Endodermal cell (in vitro differentiated cells): Measurements from ENCODE around the gene PRKAG2. TPM values are rescaled to one million over a fixed set of nuclear protein-coding genes. Genes with fewer than 3 reads are reported as not detected.

Source experiments
- DNase-seq: peaks from one replicate; pipeline ENCODE4 v3.0.0-alpha.2; 2017
- H3K27ac ChIP-seq: 2 replicates; pipeline ENCODE4 v1.5.1; 2013; ENCODE audit warnings: mild to moderate bottlenecking, low read depth, low read length, moderate library complexity
- H3K27me3 ChIP-seq: 2 replicates; pipeline ENCODE4 v1.6.1; 2013; ENCODE audit warnings: mild to moderate bottlenecking, low read length, moderate library complexity; ENCODE audit not compliant: insufficient read depth, control insufficient read depth, poor library complexity, severe bottlenecking
- H3K36me3 ChIP-seq: 2 replicates; pipeline ENCODE4 v1.7.0; 2013; ENCODE audit warnings: mild to moderate bottlenecking, low read length, moderate library complexity; ENCODE audit not compliant: control insufficient read depth, insufficient read depth
- H3K4me1 ChIP-seq: one replicate; pipeline ENCODE4 v1.7.0; 2013; ENCODE audit warnings: low read length; ENCODE audit not compliant: control insufficient read depth, insufficient read depth
- H3K4me3 ChIP-seq: 2 replicates; pipeline ENCODE4 v1.5.1; 2013; ENCODE audit warnings: mild to moderate bottlenecking, low read length, moderate library complexity
- H3K9ac ChIP-seq: 2 replicates; pipeline ENCODE4 v1.6.1; 2013; ENCODE audit warnings: mild to moderate bottlenecking, low read length, moderate library complexity; ENCODE audit not compliant: poor library complexity, severe bottlenecking; ENCODE audit errors: extremely low read depth
- H3K9me3 ChIP-seq: 2 replicates; pipeline ENCODE4 v1.6.1; 2013; ENCODE audit warnings: mild to moderate bottlenecking, low read length, moderate library complexity; ENCODE audit not compliant: control insufficient read depth
- H3K27ac Mint-ChIP-seq: 2 replicates; pipeline ENCODE4 v1.8.0; 2020; ENCODE audit warnings: mixed read lengths
- H3K27me3 Mint-ChIP-seq: 2 replicates; pipeline ENCODE4 v1.8.0; 2021; ENCODE audit warnings: mild to moderate bottlenecking, mixed read lengths; ENCODE audit not compliant: insufficient read depth
- H3K36me3 Mint-ChIP-seq: 2 replicates; pipeline ENCODE4 v1.8.0; 2020; ENCODE audit warnings: low read depth, mixed read lengths
- H3K4me1 Mint-ChIP-seq: 2 replicates; pipeline ENCODE4 v1.8.0; 2020; ENCODE audit warnings: mixed read lengths
- H3K4me3 Mint-ChIP-seq: 2 replicates; pipeline ENCODE4 v1.8.0; 2020; ENCODE audit warnings: mild to moderate bottlenecking, moderate library complexity, mixed read lengths
- H3K9me3 Mint-ChIP-seq: 2 replicates; pipeline ENCODE4 v1.8.0; 2020; ENCODE audit warnings: mild to moderate bottlenecking, mixed read lengths
- CTCF ChIP-seq: fragments of 200-600 bp; sonication (generic); conservative IDR thresholded peaks from 2 replicates; pipeline ENCODE4 v1.5.0; 2021; ENCODE audit warnings: antibody characterized with exemption, mild to moderate bottlenecking
- WGBS, 2 experiments: methylation state at CpG; one replicate each; pipeline versions ENCODE4 v1.1.5 to v1.1.7; 2013; ENCODE audit warnings: missing lambda C conversion rate in 2 of 2, mixed read lengths in 1 of 2; ENCODE audit not compliant: insufficient coverage in 1 of 2, insufficient read length in 1 of 2; 5-methylcytosine and 5-hydroxymethylcytosine counted together
- total RNA-seq, 2 donors: library from RNA; stranded (reverse); fragmentation: NEBNext Ultra II Directional in 1 of 2; extraction: Animal tissue kit (Norgen Biotek cat#: 25700) in 1 of 2; gene quantifications; 2 replicates in 1 of 2; 3 replicates in 1 of 2; pipeline ENCODE4 v1.2.1, GENCODE V29; 2021

PRKAG2 gene
- total RNA-seq, 2 donors from 2014 or later = 17.2 to 20.7 TPM

- Histone ChIP-seq H3K27me3 (no peaks in the 10 kb centered on the region), H3K4me3 (no peak overlapping the region), H3K27ac (no peak overlapping the region), H3K9ac (no peak overlapping the region), H3K9me3 (no peaks in the 10 kb centered on the region), H3K4me1 (peaks cover 10% of the 10 kb centered on the region), H3K36me3 (no peaks in the 10 kb centered on the region)
- H3K9me3 Mint-ChIP-seq = no peaks in the 10 kb centered on the region
- 90 to 94% methylated on average over 10 to 13 of the region's 13 CpGs for WGBS, 2 experiments
- peak overlapping the region; percentile 64 for H3K27ac Mint-ChIP-seq
- TF ChIP-seq CTCF = no peak
- H3K36me3 Mint-ChIP-seq = no peaks in the 10 kb centered on the region
- H3K27me3 Mint-ChIP-seq = no peaks in the 10 kb centered on the region
- H3K4me1 Mint-ChIP-seq = peaks cover 27% of the 10 kb centered on the region
- H3K4me3 Mint-ChIP-seq = no peak overlapping the region
- no peak for DNase-seq
These were observed 192.3 kb downstream of the PRKAG2 start for GRCh38 chr7:151684408-151685175.

GRCh38 chr7:151683615-151684407, 193.1 kb downstream of the PRKAG2 start:
- Mint-ChIP-seq H3K4me1 (peaks cover 23% of the 10 kb centered on the region), H3K27me3 (no peaks in the 10 kb centered on the region), H3K4me3 (no peak overlapping the region), H3K9me3 (no peaks in the 10 kb centered on the region), H3K27ac (peak overlapping the region; percentile 64), H3K36me3 (no peaks in the 10 kb centered on the region)
- Histone ChIP-seq H3K36me3 (no peaks in the 10 kb centered on the region), H3K4me1 (peaks cover 9% of the 10 kb centered on the region), H3K27ac (no peak overlapping the region), H3K9ac (no peak overlapping the region), H3K27me3 (no peaks in the 10 kb centered on the region), H3K4me3 (no peak overlapping the region), H3K9me3 (no peaks in the 10 kb centered on the region)
- no peak for TF ChIP-seq CTCF
- DNase-seq = no peak
- WGBS, 2 experiments = 94 to 96% methylated on average over 12 to 18 of the region's 18 CpGs

GRCh38 chr7:151682831-151683614, 193.9 kb downstream of the PRKAG2 start:
- H3K36me3 Mint-ChIP-seq = no peaks in the 10 kb centered on the region
- H3K4me3 Mint-ChIP-seq = no peak overlapping the region
- no peaks in the 10 kb centered on the region for H3K27me3 Mint-ChIP-seq
- 94 to 98% methylated on average over 6 to 14 of the region's 14 CpGs for WGBS, 2 experiments
- Histone ChIP-seq H3K4me3 (no peak overlapping the region), H3K27me3 (no peaks in the 10 kb centered on the region), H3K9ac (no peak overlapping the region), H3K27ac (no peak overlapping the region), H3K9me3 (no peaks in the 10 kb centered on the region), H3K4me1 (peaks cover 9% of the 10 kb centered on the region), H3K36me3 (no peaks in the 10 kb centered on the region)
- H3K4me1 Mint-ChIP-seq = peaks cover 23% of the 10 kb centered on the region
- TF ChIP-seq CTCF = peak; percentile 41
- DNase-seq = no peak
- no peaks in the 10 kb centered on the region for H3K9me3 Mint-ChIP-seq
- H3K27ac Mint-ChIP-seq = peak overlapping the region; percentile 72
